Epidermal melanocyte (primary cell): Measurements from ENCODE around the gene SYPL2.

Experiments
- DNase-seq: peaks from one replicate; pipeline ENCODE4 v3.0.0; 2011; ENCODE audit warnings: low spot score; ENCODE audit not compliant: insufficient read length

The SYPL2 gene

DNA sequence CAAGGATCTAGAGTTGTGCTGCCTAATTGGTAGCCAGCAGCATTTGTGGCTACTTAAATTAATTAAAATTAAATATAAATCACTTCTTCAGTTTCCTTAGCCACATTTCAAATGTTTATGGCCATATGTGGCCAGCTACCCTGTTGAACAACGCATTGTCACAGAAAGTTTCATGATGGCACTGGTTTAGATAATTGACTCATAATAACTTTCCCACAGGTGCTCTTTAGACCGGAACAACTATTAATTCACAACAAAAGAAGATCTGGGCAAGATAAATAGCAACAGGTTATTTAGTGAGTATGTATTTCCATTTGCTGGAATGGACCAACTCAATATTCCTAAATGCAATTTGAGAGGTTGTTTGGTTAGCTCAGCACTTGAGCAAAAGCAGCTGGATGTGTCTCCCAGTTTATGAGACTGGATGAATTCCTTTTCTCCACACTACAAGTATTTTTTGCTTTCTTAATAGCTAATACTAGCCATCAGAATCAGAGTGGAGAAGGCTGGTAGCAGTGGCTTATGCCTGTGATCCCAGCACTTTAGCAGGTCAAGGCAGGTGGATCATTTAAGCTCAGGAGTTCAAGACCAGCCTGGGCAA lies 46.9 kb downstream of the SYPL2 start:
- DNase-seq: no peak

DNA sequence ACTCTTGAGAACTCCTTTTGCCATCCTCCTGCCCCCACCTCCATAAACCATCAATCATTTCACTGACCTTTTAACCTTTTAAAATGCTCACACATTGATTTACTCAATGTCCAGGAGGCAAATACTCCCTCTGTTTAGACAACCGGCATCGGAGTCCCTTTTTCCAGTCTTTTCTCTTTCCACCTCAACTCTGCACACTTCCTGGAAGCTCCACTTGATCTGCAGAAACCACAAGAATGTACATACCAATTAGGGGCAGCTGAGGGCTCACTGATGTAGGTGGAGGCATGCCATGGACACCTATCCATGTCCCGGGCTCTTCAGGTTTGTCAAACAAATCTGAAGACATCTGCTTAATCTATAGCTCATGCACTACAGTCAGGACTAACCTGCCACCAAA lies 48.5 kb downstream of the SYPL2 start:
- DNase-seq: no peak

DNA sequence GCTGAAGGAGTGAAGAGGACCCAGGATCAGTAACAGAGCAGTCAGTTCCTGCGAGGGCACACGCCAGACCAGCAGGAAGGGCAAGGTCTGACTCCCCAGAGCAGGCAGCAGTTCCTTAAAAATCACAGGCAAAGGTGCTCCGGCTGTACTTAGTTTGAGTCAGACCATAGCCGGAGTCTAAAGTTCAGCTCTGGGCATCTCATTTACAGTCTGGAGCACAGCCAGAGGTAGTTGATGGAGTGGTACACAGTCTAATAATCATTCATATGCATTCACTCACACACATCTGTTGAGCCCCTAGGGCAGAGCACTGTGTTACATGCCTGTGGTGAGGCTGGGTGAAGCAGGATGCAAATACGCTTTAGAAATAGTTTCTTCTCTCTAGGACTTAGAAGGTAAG lies 50.5 kb downstream of the SYPL2 start:
- no peak for DNase-seq

DNA sequence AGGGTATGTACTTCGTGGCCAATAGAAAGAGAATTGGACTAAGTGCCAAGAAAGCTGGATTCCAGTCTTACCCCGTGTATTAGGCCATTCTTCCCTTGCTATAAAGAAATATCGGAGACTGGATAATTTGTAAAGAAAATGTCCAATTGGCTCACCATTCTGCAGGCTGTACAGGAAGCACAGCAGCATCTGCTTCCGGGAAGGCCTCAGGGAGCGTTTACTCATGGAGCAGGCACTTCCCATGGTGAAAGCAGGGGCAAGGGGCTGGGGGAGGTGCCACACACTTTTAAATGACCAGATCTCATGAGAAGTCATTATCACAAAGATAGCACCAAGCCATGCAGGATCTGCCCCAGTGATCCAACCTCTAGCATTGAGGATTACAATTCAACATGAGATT lies 51.0 kb downstream of the SYPL2 start:
- no peak for DNase-seq

DNA sequence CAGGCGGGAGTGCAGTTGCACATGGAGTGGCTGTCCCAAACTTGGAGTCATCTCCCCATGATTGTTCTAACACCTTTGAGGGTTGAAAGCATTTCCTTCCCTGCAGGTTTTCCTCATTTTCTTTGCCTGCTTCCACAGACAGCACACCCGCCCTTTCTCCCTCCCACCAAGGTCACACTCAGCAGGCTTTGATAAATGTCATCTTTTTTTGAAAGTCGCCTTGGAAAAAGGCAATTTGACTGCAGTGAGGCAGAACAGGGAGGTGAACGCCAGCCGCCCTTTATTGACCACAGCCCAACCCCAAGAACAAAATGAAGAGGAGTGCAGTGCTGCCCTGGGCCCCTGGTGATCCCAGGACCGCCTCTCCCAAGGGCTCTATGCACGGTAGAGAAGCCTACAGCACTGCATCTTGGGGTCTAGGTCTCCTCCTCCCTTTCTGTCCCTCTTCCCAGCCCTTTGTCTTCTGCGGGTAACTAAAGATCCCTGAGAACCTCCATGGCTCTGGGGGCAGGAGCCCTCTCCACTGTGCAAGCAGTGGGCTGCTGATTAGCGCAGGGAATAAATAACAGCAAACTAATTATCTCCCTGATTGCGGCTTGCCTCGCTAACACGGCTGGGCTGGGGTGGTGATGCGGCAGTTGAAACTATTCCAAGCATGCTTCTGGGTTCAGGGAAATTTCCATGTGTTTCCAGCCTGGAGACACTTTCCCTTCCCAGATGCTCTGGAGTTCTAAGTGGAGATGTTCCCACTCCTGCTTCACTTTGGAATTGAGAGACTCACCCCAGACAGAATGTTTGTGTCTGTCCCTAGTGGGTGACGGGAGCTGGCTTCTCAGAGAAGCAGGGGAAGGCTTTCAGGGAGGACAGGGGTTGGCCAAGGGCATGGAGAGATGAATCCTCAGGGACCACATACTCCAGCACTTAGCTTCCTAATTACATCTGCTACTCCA lies 54.9 kb downstream of the SYPL2 start:
- no peak for DNase-seq

DNA sequence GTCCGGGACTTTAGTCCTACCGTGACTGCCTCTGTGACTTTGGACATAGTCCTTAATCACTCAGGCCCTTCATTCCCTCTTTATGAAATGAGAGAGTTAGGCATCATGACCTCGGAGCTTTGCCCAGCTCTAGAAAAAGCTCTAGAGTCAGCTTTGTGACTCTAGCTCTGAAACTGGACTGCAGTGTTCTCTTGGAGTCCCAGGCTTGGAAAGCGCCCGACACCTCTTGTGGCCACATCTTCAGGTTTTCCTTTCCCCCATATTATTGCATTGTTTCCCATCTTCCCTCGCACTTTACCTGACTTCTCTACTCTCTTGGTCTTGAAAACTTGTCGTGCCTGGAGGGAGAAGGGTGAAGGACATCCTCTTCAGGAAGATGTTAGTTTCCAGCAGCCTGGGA lies 55.7 kb downstream of the SYPL2 start:
- DNase-seq: no peak

DNA sequence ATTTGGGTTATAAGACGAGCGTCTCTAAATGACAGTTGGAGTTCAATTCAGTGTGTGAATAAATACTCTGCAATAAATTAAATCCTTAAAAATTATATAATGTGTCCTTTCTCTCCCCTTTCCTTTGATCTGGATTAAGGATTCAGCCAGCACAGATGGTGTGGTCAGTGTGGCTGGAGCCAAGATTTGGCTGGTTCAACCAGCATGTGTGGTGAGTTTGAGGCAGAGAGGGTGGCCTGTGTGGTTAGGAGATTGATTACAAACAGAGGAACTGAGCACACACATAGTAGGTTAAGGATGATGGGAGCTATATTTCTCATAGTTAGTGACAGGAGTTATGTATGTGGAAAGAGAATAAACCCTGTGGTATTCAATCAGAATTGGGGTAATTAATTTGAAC lies 57.4 kb downstream of the SYPL2 start:
- no peak for DNase-seq

DNA sequence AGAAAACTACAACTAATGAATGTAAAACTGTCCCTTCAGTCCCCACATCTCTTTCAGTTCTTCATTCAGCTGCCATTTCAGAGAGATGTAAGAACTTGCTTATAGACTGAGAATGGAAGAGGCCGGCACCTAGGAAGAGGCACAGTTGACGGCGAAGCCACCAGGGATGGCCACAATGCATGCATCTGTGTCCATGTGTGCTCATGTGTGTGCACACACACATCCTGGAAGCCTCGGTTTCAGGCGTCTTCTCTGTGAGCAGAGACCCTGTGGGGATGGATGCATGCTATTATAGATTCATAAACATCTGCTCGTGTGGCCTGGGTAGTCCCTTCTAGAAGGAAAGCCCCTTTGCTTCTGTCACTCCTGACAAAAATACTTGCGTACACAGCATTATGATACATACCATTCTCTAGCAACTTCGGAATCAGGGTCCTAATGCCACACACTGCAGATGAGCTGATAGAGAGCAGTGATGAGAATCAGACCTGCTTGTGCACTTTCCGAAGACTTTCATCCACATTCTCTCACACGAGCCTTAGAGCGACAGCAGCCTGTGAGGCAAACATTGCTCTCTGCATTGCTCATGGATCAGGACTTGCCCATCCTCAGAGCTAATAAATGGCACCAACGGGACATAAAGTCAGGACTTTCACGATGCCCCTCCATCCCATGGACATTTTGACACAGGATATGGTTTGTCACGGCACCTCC lies 60.9 kb downstream of the SYPL2 start:
- no peak for DNase-seq

DNA sequence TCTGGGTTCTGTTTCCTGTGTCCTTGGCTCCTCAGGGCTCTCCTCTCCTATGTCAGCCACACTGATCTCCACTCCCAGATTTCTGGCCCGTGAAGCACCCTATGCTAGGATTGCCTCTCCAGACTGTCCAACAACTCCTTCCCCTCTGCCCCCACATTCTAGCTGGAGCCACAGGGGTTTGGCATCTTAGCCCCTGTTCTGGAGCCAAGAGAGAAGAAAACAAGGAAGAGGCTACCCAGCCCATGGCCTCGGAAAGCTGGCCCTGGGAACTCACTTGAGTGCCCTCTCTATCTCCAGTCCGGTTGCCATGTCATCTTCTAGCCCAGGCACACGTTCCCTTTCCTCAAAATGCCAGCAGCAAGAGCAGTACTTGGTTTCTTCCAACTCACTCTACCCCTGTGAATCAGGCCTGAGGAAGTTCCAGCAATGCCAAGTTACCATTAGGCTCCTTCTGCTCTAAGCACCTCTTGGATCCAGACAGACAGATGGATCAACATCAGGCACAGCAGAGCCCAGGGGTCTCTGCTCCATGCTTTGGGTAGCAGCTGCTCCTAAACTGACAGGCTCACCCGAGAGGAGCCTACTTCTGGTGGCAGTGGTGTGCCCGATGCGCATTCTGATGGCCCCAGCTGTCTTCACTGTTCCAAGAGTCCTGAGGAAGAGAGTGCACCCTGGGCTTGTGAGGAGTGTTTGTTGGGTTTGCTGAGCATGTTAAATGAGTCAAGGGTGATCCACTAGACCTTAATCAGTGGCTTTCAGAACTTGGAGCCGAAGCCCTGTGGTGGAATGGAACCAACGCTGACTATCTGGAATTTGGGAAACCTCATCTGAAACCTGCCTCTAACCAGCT lies 61.7 kb downstream of the SYPL2 start:
- DNase-seq: no peak

DNA sequence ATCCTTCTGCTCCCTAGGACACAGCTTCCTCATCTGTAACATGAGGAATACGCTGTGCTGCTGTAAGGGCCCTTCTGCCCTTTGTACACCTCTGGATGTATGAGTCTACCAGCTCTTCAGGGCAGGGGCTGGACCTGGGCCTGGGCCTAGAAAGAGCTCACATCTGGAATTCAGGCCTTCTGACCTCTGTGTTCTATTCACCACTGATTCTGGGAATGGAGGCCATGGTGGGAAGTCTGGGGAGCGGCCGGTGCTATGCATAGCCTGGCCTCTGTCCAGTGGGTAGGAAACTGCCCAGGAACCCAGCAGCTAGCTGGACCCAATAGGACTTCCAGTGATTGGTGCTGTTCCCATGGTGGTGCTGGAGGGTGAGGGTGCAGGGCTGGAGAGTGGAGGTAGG lies 62.4 kb downstream of the SYPL2 start:
- DNase-seq: no peak

DNA sequence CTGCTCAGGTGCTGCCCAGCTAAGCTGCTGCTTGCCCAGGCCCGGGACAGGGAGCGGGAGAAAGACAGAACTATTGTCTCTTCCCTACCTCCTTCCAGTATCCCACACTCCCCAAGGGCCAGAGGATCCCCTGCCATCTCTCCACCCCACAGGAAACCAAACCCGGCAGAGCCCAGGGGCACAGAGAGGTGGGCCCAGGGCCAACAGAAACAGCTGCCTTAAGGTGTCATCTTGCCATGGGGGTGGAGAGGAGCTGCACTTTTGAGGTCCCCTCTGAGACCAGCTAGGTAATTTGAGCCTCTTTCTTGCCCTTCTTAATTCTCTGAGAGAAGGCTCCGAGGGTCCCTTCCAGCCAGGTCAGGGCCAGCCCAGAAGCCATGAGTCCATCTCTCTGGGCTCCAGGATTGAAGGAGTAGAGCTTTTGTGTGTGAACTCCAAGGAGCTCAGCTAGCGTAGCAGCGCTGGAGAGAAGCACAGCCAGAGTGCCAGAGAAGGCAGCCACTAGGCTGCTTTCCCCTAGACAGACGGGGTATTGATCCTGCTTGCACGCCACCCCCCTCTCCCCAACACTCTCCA lies 63.6 kb downstream of the SYPL2 start:
- DNase-seq: no peak

DNA sequence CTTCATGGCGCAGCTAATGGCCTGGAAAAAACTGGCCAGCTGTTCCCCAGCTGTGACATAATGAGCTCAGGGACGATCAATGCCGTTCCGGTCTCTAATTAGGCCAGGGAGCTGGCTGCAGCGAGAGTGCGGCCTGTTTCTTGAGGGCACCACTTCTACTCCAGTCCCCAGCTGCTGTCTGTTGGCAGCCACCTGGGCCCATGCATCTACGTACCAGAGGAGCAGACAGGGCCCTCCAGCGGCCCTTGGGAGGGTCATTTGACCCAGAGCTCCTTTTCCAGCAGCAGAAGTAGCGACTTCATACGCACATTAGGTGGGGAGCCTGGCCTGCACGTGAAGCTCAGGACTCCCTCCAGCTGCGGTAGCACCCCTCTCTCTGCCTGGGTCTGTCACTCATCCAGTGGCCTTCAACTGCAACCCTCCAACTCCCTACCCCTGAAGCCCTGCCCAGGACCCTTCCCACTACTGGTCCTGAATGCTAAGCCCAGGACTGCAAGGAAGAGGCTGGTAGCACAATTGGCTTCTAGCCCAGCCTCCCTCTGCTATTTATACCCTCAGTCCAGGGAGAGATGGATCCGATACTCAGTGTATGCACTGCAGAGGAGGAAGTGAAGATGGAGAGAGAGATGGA lies 64.2 kb downstream of the SYPL2 start:
- DNase-seq: no peak

DNA sequence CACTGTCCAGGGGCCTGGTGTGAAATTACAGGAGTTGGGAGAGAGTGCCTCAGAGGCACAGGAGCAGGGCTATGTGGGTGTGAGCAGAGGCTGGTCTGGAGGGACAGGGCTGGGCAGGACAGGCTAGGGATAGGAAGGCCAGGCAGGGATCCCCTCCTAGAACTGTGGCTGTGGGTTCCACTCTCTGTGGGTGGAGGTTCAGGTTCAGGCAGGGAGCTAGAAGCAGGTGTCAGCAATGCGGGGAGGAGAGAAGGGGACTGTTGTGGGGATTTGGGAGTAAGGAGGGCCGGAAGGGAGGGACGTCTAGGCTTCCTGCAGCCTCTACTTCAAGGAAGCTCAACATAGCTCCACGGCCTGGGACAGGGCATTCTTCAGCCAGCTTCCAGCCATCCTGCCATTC lies 65.0 kb downstream of the SYPL2 start:
- DNase-seq: no peak
